GM19099 (cell line): Measurements from ENCODE around the gene ARHGEF12.

Experiments
- POLR2A ChIP-seq: IDR thresholded peaks from 3 replicates; pipeline ENCODE4 v1.6.1; 2011; ENCODE audit warnings: low read depth; ENCODE audit not compliant: insufficient read length; ENCODE audit errors: extremely low read depth

Gene ARHGEF12

DNA sequence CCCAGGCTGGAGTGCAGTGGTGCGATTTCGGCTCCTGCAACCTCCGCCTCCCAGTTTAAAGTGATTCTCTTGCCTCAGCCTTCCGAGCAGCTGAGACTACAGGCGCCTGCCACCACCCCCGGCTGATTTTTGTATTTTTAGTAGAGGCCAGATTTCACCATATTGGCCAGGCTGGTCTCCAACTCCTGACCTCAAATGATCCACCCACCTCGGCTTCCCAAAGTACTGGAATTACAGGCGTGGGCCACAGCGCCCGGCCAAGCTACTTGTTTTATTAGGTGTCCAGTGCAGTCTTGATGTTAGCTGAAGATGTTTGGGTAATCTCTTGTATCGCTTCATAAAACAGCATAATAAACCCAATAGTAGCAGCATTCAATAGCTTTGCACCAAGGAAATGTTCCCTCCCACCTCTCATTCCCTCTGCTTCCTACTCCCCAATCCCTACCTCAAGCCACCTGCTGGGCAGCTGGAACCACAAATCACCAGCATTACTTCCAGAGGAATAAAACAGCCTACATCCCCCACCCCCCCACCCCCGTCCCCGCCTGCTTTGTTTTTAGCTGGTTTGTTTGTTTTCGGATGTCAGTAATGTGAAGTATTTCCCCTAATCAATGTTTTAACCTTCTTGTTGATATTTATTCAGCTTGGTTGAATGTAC lies 164.3 kb downstream of the ARHGEF12 start:
- TF ChIP-seq POLR2A = no peak

DNA sequence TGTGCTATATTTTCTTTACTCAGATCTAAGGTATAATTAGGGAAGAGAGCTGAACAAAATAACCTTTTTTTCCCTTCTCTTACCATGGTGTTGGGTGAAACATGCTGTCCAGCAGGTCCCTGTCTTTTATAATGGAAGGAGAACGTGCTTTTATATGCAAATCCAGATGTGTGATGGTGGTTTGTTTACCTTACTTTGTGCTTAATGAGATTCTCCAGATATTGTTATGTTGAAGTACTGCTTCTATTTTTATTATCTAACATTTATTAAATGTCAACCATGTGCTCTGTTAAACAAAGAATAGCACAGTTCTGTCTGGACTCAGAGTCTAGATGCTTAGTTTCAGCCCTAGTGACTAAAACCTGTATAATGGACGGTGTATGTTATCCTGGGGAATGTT lies 165.2 kb downstream of the ARHGEF12 start:
- no peak for TF ChIP-seq POLR2A

DNA sequence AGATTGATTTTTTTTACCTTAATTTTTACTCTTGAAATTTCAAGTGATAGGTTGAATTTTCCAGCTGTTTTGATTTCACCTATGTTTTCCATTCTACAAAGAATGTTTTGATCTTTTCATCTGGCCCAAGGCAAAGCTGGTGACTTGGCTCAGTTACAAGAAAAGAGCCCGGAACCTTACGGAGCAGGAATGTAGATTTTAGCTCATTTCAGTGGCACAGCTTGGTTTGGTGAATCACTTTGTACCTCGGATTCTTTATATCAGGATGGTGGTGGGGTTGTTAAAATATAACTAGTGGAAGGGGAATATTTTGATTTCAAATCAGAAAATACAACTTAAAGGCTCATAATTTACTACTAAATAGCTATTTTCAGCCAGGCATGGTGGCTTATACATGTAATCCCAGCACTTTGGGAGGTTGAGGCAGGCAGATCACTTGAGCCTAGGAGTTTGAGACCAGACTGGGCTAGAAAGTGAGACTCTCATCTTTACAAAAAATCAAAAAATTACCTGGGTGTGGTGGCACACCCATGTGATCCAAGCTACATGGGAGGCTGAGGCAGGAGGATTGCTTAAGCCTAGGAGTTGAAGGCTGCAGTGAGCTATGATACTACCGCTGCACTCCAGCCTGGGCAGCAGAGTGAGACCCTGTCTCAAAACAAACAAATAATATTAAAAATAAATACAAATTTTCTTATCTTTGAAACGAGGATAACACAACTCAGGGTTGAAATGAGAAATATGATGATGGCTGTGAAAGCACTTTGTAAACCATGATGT lies 166.0 kb downstream of the ARHGEF12 start:
- TF ChIP-seq POLR2A = no peak

DNA sequence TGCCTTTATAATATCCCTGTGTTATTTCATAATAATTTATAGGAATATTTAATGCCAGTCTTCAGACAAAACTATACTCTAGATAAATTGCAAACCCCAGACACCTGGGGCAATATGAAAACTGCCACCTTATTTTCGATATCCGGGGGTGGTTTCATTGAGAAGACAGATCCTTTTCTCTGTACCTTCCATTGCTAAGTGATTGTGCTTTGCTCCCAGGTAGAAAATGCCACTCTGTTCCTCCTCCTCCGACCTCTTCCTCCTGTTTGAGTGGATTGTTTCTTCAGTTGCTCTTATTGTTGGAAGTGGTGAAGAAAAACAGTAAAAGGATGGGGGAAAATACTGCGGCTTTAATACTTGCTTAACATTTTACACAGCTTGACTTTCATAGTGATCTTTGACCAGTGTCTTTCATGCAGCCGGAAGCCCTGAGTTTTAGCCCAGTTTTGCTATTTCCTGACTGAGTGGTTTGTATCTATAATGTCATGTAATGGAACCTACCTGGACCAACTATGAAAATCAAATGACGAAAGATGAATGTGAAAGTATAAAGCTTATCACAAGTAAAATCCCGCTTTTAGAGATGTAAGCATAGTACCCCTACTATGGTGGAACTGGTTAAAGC lies 169.7 kb downstream of the ARHGEF12 start:
- no peak for TF ChIP-seq POLR2A

GRCh38 chr11:120509346-120510053 lies 173.3 kb downstream of the ARHGEF12 start:
- TF ChIP-seq POLR2A = no peak

- TF ChIP-seq POLR2A = no peak
Measured at GRCh38 chr11:120510406-120511115, 174.3 kb downstream of the ARHGEF12 start.

DNA sequence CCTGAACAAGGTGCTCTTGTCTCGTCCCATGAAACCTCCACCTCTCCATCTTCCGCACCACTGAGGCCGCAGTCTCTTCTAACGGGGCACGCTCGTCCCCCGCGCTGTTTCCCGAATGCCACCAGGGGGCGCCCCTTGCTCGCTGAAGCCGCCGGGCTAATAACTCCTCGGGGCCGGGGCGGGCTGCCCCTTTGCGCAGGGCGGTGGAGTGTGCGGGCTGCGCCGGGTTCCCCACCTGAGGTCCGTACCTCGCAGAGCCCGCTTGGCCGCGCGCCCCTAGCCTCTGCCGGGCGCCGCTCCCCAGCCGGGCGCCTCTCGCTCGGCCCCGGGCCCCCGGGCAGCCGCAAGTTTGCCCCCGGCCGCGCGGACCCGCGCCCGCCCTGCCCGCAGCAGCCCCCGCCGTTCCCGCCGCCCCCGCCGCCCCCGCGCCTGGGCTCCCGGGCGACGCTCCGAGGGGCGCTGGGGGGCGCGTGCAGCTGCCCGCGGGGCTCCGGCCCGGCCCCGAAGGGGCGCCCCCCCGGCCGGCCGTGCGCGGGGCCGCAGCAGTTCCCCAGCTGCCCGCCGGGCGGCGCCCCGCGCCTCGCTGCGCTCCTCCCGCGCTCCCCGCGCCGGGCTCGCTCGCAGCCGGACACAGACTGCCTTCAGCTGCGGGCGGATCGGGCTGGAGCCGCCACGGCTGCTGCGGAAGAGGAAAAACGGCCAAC lies 175.1 kb downstream of the ARHGEF12 start, which contains the start of gene GRIK4:
Gene GRIK4 (plus strand): TSS at position 633 of the 704 bp plus-strand sequence. CDS start 148,571 bp downstream, outside the sequence.
- no peak for TF ChIP-seq POLR2A

GRCh38 chr11:120511820-120512738 lies 175.9 kb downstream of the ARHGEF12 start:
- TF ChIP-seq POLR2A = no peak

DNA sequence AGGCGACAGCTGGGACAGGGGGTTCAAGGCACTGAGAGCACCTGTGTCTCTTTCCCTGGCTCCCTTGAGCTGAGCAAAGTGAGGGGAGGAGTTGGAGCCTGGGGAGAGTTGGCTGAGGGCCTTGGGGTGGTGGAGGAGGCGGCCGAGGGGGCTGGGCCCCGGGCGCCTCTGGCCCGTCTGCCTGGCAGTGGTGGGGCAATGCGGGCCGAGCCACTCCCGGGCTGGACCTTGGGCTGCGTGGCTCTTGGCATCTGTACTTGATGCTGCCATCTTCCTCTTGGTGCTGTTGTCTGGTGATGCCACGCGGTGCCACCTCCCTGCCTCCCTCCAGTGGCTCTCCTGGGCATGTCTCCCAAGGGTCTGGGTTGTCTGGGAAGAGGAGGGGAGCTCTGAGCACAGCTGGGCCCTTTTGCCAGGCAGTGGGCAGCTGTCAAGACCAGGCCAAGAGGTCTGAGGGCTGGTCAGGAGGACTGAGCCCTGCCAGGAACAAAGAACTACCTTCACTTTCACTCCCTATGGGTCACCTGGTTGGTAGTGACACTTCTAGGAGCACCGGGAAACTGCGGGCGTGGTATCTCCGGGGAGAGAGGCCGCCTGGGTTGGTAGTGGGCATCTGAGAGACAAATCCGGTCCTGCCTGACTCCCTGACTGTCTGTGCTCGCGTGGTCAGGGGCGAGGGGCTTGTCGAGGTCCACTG lies 176.7 kb downstream of the ARHGEF12 start:
- TF ChIP-seq POLR2A = no peak

- no peak for TF ChIP-seq POLR2A
Measured at GRCh38 chr11:120513436-120514315, 177.5 kb downstream of the ARHGEF12 start.

GRCh38 chr11:120514541-120515121 lies 178.4 kb downstream of the ARHGEF12 start:
- no peak for TF ChIP-seq POLR2A
